Activated CD4-positive, alpha-beta T cell treated with anti-CD3 and anti-CD28 coated beads for 4 hours (primary cell): ENCODE data around the gene TTC14.
"Not testable (repeated sequence)": the region's sequence is repeated elsewhere in the genome, so short reads cannot be mapped to it uniquely, and the experiment has no call there.

ENCODE experiments used
- DNase-seq, 2 donors: peaks; one replicate each; pipeline ENCODE4 v3.0.0-alpha.2; 2020

TTC14 gene

GRCh38 chr3:180601688-180602666, at the start of gene TTC14:
TTC14 (plus strand) TSS chr3:180602163; CDS start chr3:180602262, 99 bp downstream.
- peak; percentile 91 to 92 for DNase-seq

GRCh38 chr3:180563406-180563805, 38.6 kb upstream of the TTC14 start:
- DNase-seq, result no peak

GRCh38 chr3:180564676-180565075, 37.3 kb upstream of the TTC14 start:
- no peak for DNase-seq

GRCh38 chr3:180570238-180570637, 31.7 kb upstream of the TTC14 start:
- no peak for DNase-seq

GRCh38 chr3:180571831-180572598, 29.9 kb upstream of the TTC14 start:
- no peak for DNase-seq

GRCh38 chr3:180575571-180575970, 26.4 kb upstream of the TTC14 start:
- no peak for DNase-seq

- DNase-seq, result no peak
These were observed 21.0 kb upstream of the TTC14 start for GRCh38 chr3:180580934-180581333.

GRCh38 chr3:180590396-180590795, 11.6 kb upstream of the TTC14 start:
- DNase-seq, result no peak

- not testable (repeated sequence) for DNase-seq
These were observed 8.3 kb upstream of the TTC14 start for GRCh38 chr3:180593631-180594030.

- DNase-seq, result no peak
These were observed 7.1 kb upstream of the TTC14 start for GRCh38 chr3:180594631-180595558.

- no peak for DNase-seq
These were observed 6.4 kb upstream of the TTC14 start for GRCh38 chr3:180595559-180595935.

- no peak for DNase-seq
These were observed 1.5 kb upstream of the TTC14 start for GRCh38 chr3:180600473-180600872.

GRCh38 chr3:180611006-180611405, 9.0 kb downstream of the TTC14 start:
- no peak for DNase-seq

- no peak for DNase-seq
These were observed 10.4 kb downstream of the TTC14 start for GRCh38 chr3:180612364-180612763.

- no peak for DNase-seq
These were observed 14.0 kb downstream of the TTC14 start for GRCh38 chr3:180615954-180616353.

- DNase-seq, result no peak
These were observed 15.1 kb downstream of the TTC14 start for GRCh38 chr3:180617049-180617448.

- DNase-seq, result not testable (repeated sequence)
These were observed 16.6 kb downstream of the TTC14 start for GRCh38 chr3:180618563-180618962.

- no peak for DNase-seq
These were observed 17.8 kb downstream of the TTC14 start for GRCh38 chr3:180619723-180620122.

GRCh38 chr3:180624714-180625113, 22.8 kb downstream of the TTC14 start:
- no peak for DNase-seq

- no peak for DNase-seq
These were observed 24.9 kb downstream of the TTC14 start for GRCh38 chr3:180626844-180627243.

GRCh38 chr3:180630371-180630770, 28.4 kb downstream of the TTC14 start:
- no peak for DNase-seq

GRCh38 chr3:180631317-180631716, 29.4 kb downstream of the TTC14 start:
- no peak for DNase-seq

GRCh38 chr3:180633722-180634121, 31.8 kb downstream of the TTC14 start:
- no peak for DNase-seq
